Measurements from ENCODE around the gene IGF2BP2. TPM values are rescaled to one million over a fixed set of nuclear protein-coding genes. Genes with fewer than 3 reads are reported as not detected.

The IGF2BP2 gene
- total and polyA plus RNA-seq, 4 donors: 7.8 to 92.6 (median 11.8) TPM

DNA sequence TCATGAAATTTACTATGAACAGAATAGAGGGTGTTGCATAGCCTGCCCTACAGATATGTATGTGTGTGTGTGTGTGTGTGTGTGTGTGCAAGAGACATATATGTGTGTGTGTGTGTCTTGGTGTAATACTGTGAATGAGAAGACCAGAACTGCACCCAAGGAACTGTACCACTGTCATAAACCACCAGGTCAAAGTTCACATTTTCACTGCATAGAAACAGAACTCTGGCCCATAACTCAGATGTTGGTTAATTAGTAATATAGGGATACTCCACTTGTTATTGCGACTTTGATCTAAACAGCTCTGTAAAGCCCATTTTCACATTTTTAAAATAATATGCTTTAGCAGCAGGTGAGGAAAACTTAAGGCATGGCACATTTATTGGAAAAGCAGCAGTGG is 111.8 kb downstream of the IGF2BP2 start:
- TF ChIP-seq, protein P1, sequence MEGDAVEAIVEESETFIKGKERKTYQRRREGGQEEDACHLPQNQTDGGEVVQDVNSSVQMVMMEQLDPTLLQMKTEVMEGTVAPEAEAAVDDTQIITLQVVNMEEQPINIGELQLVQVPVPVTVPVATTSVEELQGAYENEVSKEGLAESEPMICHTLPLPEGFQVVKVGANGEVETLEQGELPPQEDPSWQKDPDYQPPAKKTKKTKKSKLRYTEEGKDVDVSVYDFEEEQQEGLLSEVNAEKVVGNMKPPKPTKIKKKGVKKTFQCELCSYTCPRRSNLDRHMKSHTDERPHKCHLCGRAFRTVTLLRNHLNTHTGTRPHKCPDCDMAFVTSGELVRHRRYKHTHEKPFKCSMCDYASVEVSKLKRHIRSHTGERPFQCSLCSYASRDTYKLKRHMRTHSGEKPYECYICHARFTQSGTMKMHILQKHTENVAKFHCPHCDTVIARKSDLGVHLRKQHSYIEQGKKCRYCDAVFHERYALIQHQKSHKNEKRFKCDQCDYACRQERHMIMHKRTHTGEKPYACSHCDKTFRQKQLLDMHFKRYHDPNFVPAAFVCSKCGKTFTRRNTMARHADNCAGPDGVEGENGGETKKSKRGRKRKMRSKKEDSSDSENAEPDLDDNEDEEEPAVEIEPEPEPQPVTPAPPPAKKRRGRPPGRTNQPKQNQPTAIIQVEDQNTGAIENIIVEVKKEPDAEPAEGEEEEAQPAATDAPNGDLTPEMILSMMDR (IDR thresholded peaks at IDR 0.05; ENCODE audit: control extremely low read depth, extremely low read depth): no peak
- Histone ChIP-seq H3K9me3 (ENCODE audit: control insufficient read depth in 4 of 4, insufficient read depth in 3 of 4, low read length in 3 of 4) (no peaks in the 10 kb centered on the region), H3K27ac (ENCODE audit: low read depth in 1 of 2, low read length in 1 of 2) (no peak overlapping the region), H3K9ac (ENCODE audit: insufficient read depth in 1 of 2, low read length in 2 of 2) (no peak overlapping the region), H3K4me1 (ENCODE audit: control insufficient read depth in 5 of 5, insufficient read depth in 5 of 5, low read length in 5 of 5) (peaks cover 2 to 20% (median 16%) of the 10 kb centered on the region in 5 donors), H3K4me3 (no peak overlapping the region), H3K27me3 (ENCODE audit: control insufficient read depth in 3 of 3, insufficient read depth in 3 of 3, low read length in 2 of 3) (no peaks in the 10 kb centered on the region), H3K36me3 (ENCODE audit: control insufficient read depth in 4 of 4, insufficient read depth in 4 of 4, low read length in 4 of 4) (no peaks in the 10 kb centered on the region)
- ATAC-seq (ENCODE audit: insufficient read depth, low FRiP score): no peak
- WGBS, 2 donors: 97 to 98% methylated on average over 1 of the region's 1 CpG
- DNase-seq: no peak

DNA sequence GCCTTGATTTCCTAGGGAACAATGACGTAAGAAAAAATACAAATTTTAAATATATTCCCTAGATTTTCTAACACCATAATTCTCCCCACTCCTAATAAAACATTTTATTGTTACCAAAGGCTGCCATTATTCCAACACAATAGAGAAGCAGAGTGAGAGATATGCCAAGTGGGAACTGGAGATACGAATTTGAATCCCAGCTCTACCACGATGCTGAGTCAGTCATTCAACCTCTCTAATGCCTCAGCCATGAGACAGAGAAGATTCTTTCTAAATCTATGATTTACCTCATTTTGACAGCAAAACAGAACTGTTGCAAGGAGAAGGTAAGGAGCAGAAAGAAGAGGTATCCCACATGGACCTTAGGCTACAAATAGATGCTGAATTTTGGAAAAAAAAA is 112.5 kb downstream of the IGF2BP2 start:
- WGBS, 2 donors: 74 to 79% methylated on average over 3 of the region's 3 CpGs
- DNase-seq (no peak), ATAC-seq (ENCODE audit: insufficient read depth, low FRiP score) (no peak)
- Histone ChIP-seq H3K4me1 (ENCODE audit: control insufficient read depth in 5 of 5, insufficient read depth in 5 of 5, low read length in 5 of 5) (peaks cover 2 to 20% (median 13%) of the 10 kb centered on the region in 5 donors), H3K4me3 (no peak overlapping the region), H3K36me3 (ENCODE audit: control insufficient read depth in 4 of 4, insufficient read depth in 4 of 4, low read length in 4 of 4) (no peaks in the 10 kb centered on the region), H3K9me3 (ENCODE audit: control insufficient read depth in 4 of 4, insufficient read depth in 3 of 4, low read length in 3 of 4) (no peaks in the 10 kb centered on the region), H3K9ac (ENCODE audit: insufficient read depth in 1 of 2, low read length in 2 of 2) (no peak overlapping the region), H3K27ac (ENCODE audit: low read depth in 1 of 2, low read length in 1 of 2) (no peak overlapping the region), H3K27me3 (ENCODE audit: control insufficient read depth in 3 of 3, insufficient read depth in 3 of 3, low read length in 2 of 3) (no peaks in the 10 kb centered on the region)
- TF ChIP-seq, protein P1 (IDR thresholded peaks at IDR 0.05; ENCODE audit: control extremely low read depth, extremely low read depth): no peak

DNA sequence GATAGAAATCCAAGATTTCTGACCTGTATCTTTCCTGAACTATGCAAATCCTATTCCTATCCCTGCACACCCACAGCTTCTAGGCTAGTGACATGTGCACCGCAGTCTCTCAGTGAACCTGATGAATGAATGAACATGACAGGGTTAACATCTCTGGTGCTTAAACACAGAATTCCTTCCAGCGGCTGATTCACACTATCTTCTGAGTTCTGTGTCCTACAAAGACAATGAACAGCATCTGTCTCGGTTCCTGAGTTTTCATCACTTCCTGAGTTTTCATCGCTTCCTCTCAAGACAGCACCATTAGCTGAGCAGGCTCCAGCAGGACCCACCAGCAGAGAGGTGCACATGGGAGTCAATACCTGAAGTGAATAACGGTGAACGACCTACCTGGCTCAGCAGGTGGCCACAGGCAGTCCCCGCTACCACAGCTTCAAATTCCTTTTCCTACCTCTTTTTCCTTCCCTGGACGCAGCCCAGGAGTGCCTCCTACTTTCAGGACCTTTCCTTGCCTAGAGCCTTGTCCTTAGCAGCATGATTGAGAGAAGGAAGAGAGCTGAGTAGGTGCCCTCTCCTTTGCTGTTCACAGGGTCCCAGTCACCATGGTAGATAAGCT is 113.5 kb downstream of the IGF2BP2 start:
- ATAC-seq (ENCODE audit: insufficient read depth, low FRiP score) (no peak), DNase-seq (no peak)
- 55 to 59% methylated on average over 8 of the region's 8 CpGs for WGBS, 2 donors
- Histone ChIP-seq H3K9ac (ENCODE audit: insufficient read depth in 1 of 2, low read length in 2 of 2) (no peak overlapping the region), H3K4me3 (no peak overlapping the region), H3K27me3 (ENCODE audit: control insufficient read depth in 3 of 3, insufficient read depth in 3 of 3, low read length in 2 of 3) (no peaks in the 10 kb centered on the region), H3K27ac (ENCODE audit: low read depth in 1 of 2, low read length in 1 of 2) (no peak overlapping the region), H3K9me3 (ENCODE audit: control insufficient read depth in 4 of 4, insufficient read depth in 3 of 4, low read length in 3 of 4) (no peaks in the 10 kb centered on the region), H3K4me1 (ENCODE audit: control insufficient read depth in 5 of 5, insufficient read depth in 5 of 5, low read length in 5 of 5) (peaks cover 2 to 14% (median 4%) of the 10 kb centered on the region in 5 donors), H3K36me3 (ENCODE audit: control insufficient read depth in 4 of 4, insufficient read depth in 4 of 4, low read length in 4 of 4) (no peaks in the 10 kb centered on the region)
- TF ChIP-seq, protein P1 (IDR thresholded peaks at IDR 0.05; ENCODE audit: control extremely low read depth, extremely low read depth): no peak
